ENCODE results near the gene IL37.
"Not testable (repeated sequence)": the region's sequence is repeated elsewhere in the genome, so short reads cannot be mapped to it uniquely, and the experiment has no call there.

IL37 gene

DNA sequence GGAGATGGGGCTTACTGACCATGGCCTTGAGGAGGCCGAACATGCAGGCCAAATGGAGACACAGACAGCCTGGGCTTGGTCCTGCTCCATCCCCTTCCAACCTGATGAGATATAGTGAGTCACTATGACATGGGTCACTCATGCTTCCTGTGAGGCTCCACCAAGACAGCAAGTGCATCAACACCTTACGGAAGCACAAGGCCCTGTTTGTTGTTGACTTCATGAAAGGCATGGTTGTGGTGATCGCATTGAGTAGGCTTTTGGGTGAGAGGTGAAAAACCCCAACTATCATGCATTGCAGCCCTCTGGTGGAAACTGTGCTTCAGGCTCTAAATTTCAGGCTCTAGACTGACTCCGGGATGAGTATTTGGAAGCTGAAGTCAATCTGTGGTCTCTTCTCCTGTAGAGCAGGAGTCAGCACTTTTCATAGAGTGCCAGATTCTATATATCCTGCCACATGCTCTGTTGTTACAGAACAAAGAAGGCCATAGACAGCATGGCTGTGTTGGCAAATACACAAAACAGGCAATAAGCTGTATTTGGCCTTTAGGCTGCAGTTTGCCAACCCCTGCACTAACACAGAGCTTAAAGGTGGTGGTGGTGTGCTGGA lies 10.1 kb downstream of the IL37 start:
- no peak for DNase-seq (ENCODE audit: low spot score)

DNA sequence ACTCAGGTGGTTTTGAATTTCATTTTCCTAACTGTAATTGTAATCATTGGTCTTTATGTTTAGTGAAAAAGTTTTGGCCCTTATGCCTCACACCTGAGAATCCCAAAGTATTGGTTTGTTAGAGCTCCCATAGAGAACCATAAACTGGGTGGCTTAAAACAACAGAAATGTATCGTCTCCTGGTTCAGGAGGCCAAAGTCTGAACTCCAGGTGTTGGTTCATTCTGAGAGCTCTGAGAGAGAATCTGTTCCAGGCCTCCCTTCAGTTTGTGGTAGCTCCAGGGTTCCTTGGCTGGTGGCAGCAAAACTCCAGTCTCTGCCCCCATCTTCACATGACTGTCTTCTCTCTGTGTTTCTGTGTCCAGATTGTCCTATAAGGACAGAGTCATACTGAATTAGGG lies 11.0 kb downstream of the IL37 start:
- no peak for DNase-seq (ENCODE audit: low spot score)

DNA sequence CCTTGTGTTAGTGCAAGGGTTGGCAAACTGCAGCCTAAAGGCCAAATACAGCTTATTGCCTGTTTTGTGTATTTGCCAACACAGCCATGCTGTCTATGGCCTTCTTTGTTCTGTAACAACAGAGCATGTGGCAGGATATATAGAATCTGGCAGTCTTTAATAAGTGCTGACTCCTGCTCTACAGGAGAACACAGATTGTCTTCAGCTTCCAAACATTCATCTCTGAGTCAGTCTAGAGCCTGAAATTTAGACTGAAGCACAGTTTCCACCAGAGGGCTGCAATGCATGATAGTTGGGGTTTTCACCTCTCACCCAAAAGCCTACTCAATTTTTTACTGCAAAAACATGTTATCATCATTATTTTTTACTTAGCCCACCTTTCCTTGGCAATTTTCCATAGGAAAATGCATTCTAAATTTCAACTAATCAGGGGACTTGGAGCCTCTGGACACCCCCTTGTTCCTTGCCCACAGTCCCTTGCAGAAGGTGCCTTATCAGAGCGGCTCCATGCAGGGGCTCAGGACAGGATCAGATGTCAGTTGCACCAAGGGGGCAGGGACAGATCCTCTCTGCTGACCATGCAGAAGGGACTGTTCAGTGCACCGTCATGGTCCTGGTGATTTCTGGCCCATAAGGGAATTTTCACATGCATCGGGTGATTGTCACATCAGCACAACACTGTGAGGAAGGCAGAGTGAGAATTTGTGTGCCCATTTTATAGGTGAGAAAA lies 12.4 kb downstream of the IL37 start:
- DNase-seq (ENCODE audit: low spot score), result no peak

DNA sequence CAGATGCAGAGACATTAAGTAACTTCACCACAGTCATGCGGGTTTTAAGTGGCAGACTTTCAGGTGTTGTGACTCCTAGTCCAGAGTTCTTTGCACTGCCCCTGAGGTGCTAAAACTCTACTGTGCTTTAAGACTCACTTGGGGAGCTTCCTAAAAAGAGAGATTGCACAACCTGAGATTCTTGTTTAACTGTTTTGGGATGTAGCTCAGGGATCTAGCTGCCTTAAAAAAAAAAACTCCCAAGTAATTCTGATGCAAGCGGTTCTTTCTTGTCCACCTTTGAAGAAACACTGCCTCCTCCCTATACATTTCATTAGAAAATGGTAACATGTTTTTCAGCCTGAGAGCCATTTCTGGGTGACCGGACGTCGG lies 13.0 kb downstream of the IL37 start:
- DNase-seq (ENCODE audit: low spot score), result no peak

DNA sequence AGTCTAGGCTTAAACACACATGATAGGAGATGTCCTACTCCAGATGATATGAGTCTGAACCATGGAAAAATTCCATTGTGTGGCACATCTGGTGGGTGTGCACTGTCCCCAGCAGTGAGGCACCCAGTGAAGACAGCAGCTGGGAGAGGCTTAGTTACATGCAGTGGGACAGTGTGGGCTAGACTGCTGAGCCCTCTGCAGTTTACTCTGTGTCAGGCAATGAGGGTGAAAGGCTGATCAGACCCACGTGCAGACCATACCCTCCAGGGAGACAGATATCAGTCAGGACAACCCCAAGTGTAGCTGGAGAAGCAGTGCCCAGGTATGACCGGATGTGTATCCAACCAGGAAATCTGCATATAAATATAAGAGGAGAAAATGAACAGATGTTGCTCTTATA lies 13.4 kb downstream of the IL37 start:
- DNase-seq (ENCODE audit: low spot score), result no peak

DNA sequence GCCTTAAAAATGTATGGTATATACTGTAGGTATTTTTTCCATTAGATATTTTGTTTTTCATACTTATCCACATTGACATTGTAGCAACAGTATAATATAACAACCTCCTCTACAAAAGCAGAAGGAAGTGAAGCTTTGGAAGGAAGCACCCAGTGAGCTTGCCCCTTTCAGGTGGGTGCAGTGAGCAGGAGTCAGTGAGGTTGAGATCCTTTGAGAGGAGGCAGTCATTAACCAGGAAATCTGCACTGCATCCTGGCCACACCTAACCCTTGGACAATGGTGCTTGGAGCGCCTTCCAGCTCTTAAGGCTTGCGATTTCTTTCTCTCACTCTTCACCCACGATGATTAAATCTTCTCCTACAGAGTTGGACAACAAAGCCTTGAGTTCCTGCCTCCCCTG lies 13.9 kb downstream of the IL37 start:
- DNase-seq (ENCODE audit: low spot score), result no peak

DNA sequence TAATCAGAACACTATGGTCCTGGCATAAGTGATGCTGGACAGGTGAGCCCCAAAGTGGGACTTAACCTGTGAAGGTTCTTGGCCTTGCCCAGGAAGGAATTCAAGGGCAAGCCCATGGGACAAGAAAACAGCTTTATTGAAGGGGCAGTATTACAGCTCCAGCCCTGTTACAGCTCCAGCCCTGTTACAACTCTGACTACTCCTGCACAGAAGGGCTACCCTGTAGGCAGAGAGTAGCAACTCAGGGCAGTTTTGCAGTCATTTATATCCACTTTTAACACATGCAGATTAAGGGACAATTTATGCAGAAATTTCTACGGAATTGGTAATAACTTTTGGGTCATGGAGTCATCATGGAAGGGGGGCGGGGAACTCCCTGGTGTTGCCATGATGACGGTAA lies 15.7 kb downstream of the IL37 start:
- no peak for DNase-seq (ENCODE audit: low spot score)

DNA sequence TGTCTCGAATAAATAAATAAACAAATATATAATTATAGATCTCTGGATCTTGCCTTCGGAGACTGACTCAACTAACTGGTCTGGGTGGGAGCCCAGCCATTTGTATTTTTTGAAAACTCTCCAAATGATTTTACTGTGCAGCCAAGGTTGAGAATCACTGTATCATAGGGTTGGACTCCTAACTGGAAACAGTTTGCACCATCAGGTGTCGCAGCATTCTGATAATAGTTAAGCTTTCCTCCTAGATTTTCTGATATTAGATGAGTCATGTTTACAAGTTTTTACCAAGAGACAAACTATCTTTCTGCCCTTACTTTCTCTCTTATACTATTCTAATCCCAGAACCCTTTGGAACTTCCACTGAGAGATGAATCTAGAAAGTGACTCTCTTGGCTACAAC lies 16.8 kb downstream of the IL37 start:
- no peak for DNase-seq (ENCODE audit: low spot score)

DNA sequence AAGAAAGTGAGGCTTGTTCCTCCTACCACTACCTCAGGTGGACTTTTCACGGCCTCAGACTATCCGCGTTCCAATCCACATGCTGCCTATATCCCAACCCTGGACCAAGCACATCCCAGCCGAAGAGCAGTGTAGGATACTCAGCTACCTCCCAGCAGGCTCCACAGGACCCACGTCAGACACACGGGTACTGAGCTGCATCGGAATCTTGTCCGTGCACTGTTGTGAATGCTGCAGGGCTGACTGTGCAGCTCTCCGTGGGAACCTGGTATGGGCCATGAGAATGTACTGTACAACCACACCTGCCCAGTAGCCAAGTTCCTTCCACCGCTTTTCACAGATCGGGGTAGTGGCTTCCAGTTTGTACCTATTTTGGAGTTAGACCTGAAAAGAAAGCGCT lies 22.3 kb downstream of the IL37 start:
- no peak for DNase-seq (ENCODE audit: low spot score)

DNA sequence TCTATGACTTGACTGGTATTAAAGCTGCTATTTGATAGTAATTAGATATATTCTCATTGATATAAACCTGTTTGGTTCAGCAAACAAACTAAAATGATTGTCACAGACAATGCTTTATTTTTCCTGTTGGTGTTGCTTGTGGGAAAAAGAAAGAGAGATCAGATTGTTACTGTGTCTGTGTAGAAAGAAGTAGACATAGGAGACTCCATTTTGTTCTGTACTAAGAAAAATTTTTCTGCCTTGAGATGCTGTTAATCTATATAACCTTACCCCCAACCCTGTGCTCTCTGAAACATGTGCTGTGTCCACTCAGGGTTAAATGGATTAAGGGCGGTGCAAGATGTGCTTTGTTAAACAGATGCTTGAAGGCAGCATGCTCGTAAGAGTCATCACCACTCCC lies 23.2 kb downstream of the IL37 start:
- not testable (repeated sequence) for DNase-seq (ENCODE audit: low spot score)

DNA sequence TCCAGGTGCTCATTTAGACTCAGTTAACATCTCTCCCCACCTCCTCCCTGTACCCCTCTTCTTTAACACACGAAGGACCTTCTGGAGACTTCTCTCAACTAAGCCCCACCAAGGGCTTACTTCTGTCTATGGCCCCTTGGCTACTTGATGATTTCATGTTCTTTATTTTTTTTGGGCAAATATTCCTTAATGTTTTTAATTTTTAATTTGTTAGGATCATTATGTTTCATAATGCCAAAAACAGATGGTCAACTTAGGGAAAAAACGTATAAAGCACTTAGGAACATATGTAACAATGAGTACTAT lies 25.9 kb downstream of the IL37 start:
- DNase-seq (ENCODE audit: low spot score), result no peak

DNA sequence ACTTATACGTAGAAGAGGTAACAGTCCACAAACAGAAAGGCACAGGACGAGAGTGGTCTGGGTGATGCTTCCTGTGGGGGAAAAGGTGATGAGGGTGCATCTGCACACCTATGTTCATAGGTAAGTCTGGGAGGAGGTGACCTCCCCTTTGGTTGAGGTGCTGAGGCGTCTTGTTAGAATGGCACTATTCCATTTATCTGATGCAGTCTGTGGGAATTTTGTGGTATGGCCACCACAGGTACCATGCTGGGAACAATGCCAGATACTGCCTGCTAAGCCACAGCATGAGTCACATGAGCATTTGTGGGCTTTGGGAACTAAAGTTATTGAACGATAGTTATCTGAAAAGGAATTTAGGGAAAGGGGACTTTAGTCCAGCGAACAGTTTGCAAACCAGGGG lies 27.9 kb downstream of the IL37 start:
- no peak for DNase-seq (ENCODE audit: low spot score)

DNA sequence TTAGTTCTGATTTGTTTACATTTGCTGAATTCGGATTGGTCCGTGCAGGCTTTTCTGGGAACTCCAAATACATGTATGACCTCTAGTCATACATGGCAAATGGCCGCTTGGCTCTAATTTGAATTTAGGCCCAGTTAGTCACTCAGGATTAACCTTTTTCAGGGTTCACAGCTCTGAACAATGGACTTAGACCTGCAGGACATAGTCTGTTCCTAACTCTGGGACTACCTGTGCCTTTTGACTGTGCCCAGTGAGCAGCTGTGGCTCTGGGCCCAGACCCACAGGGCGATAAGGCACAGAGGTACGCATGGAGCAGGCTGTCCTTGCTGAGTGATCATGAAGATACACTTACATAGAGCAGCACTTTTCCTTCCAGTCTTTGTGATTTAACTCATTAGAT lies 28.5 kb downstream of the IL37 start:
- no peak for DNase-seq (ENCODE audit: low spot score)

DNA sequence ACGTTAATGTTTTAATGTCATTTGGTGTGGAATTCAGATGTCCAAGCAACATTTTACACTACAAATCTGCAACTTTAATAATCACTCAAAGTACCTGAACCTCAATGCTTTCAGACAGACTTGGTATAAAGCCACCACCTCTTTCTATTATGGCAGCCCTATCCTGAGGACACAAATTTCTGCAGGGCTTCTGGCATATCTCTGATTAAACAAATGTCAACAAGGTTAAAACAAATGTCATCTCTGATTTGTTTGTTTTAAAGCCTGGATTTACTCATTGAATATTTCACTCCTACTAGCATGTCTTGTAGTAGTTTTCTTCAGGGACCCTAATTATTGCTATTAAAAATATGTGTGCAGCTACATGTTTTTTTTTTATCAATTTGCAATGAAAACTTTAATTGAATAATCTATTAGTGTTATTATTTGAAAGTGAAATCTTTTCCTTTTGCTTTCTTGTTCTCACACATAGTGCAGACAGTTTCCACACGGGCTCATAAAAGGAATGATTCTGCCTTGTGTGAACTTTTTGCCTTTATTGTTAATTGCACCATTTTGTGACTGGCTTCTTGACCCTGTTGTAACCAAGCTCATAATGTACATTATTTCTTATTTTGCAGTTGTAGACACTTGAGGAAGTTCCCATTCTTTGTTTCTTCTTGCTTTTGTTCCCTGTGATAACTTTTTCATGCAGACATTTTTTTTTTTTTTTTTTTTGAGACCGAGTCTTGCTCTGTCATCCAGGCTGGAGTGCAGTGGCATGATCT lies 30.1 kb downstream of the IL37 start:
- DNase-seq (ENCODE audit: low spot score), result no peak

DNA sequence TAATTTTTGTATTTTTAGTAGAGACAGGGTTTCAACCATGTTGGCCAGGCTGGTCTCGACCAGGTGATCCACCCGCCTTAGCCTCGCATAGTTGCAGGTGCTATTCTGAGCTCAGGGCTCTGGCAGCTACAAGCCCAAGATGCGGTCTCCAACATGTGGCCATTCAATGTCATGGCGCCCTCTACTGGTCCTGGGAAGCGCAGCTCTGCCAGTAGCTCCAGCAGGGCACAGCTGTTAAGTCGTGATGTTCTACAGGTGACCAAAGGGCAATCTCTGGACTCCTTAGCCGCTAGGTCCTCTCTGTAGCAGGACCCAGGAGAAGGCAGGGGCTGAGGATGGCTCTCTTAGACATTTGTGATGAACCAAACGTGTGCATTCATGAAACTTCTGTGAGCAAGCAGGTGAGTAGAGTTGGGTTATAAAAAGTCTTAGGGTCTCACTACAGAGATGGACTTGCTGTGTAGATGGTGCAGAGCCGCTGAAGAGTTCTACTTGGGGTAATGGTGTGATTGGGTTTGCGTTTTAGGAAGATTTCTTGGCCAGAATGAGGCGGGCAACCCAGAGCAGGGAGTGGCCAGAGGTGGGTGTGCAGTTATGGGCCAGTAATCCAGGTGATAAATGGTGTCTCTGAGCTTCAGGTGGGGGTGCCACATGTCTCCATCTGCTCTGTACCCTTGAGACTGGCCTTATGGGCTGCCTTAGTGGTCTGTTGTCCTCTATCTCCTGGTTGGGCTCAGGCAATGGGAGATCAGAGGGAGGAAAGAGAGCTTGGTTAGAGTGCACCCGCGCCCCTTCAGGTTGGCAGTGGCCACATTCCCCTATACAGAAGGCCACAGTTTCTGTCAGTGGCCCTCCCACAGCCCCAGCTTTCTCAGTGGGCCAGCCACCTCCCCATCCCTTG lies 31.0 kb downstream of the IL37 start:
- DNase-seq (ENCODE audit: low spot score), result peak; percentile 28

DNA sequence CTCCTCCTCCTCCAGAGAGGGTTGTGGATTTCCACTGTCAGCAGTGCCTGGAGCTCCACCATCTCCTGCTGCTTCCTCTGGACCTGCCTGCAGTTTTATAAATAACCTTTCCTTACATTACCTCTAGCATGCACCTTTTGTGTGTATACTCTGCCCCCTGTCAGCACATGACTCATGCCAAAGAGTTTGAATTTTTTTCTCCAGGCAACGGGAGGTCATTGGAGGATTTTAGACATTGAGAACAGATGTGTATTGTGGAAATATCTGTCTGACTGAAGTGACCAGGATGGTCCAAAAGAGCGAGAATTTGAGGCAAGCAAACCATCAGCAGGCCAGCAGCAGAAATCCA lies 31.7 kb downstream of the IL37 start:
- DNase-seq (ENCODE audit: low spot score), result no peak

DNA sequence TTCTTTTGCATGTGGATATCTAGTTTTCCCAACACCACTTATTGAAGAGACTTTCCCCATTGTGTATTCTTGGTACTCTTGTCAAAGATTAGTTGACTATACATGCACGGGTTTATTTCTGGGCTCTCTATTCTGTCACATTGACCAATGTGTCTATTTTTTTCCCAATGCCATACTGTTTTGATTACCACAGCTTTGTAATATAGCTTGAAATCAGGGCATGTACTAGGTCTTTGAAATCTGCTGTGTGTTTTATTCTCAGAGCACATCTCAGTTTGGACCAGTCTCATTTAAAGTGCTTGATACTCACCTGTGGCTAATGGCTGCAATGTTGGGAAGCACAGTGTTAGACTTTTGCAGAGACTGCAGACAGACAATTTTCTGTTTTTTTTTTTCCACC lies 34.0 kb downstream of the IL37 start:
- DNase-seq (ENCODE audit: low spot score), result no peak

DNA sequence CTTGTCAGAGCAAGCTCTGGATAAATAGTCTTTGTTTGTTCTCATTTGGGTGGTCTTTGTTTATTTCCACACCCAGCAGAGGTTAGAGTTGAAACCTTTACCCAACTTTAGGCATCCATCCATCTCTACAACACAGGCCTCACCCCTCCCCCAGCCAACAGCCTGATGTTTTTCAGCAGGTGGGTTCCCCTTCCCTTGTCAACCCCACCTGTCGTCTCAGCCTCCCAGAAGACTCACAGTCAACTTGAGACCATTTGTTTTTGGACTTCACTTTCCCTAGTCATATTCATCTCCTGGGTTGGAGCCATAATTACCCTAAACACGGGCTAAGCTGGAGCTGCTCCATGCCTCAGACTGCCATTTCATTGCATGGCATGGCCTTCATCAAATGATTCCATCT lies 35.1 kb downstream of the IL37 start:
- DNase-seq (ENCODE audit: low spot score), result no peak

DNA sequence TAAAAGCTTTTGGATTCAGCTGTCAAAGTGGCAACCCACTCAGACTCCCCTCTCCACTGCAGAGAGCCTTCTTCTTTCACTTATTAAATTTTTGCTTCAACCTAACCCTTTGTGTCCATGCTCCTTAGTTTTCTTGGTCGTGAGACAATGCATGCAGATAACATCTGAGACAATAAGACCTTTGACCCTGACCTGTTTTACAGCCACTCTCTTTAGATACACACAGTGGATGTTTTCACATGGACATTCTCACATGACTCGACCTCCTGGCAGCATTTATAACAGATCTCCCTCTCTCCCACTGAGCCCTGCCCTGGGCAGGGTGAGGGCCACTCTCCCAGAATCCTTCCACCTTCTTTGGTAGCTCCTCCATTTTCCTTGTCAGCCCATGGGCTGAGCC lies 36.4 kb downstream of the IL37 start:
- DNase-seq (ENCODE audit: low spot score), result no peak

DNA sequence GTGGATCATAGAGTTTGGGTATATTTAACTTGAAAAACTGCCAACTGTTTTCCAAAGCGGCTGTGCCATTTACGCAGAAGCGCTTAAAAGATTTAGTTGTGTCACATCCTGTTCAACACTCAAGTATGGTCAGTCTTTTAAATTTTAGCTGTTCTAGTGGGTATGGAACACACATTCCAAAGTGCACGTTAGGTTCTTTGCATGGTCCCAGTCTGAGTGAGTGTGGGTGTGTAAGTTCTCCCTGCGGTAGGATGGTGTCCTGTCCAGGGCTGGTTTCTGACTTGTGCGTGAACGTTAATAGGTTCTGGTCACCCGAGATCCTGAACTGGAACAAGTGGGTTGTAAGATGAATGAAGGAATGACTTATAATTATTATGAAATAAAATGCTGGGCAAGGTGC lies 38.5 kb downstream of the IL37 start:
- DNase-seq (ENCODE audit: low spot score), result no peak

DNA sequence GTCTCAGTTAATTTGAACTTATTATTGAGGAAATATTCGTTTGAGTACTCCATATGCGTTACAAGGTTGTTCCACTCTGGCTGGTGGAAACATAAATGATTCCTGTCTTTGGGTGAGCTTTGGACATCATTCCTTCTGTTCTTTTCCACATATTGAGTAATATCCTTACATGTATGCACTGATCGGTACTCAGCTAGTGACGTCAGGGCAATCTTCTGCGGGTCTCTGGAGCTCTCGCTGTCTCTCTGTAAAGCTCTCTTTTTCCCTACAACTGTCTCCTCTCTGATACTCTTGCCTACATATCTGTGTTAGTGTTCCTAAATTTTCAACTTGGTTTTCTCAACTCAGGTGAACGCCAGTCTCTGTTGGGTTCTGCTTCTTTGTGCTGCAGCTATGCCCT lies 43.4 kb downstream of the IL37 start:
- no peak for DNase-seq (ENCODE audit: low spot score)

DNA sequence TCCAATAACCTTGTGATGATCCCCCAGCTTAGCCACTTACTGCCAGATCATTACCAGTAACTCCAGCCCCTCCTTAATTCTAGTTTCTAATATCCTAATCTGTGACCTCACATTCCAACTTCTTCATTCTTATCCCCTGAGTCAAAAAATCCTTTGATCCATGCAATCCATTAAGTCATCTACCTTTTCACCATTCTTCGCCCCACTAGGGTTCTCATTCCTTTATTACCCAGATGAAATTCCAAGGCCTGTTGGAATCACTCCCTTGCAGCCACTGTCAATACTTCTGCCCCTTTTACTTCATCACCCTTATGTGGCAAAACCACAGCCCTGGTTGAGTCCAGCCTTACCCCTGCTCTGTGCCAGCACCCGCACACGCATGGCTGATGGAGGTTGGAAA lies 46.5 kb downstream of the IL37 start:
- DNase-seq (ENCODE audit: low spot score), result no peak
